Stomach (tissue), 9 donors: ENCODE data around the gene SYT6. TPM values are rescaled to one million over a fixed set of nuclear protein-coding genes. Genes with fewer than 3 reads are reported as not detected.

ENCODE experiments used
- DNase-seq, 2 donors: peaks; one replicate each; pipeline versions ENCODE4 v3.0.0 to v3.0.0-alpha.2; 2013 to 2019
- H3K27ac ChIP-seq, 5 donors: fragments of 200-600 bp in 4 of 5; sonication (generic) in 4 of 5; one replicate each; pipeline ENCODE4 v1.5.1; 2013 to 2019; ENCODE audit warnings: mild to moderate bottlenecking in 1 of 5, moderate library complexity in 1 of 5
- H3K27me3 ChIP-seq, 3 donors: fragments of 200-600 bp; sonication (generic); one replicate each; pipeline ENCODE4 v1.5.1; 2017 to 2019; ENCODE audit warnings: mixed run types in 1 of 3
- H3K36me3 ChIP-seq, 4 donors: fragments of 200-600 bp; sonication (generic); 1 replicate in 3 of 4; 2 replicates in 1 of 4; pipeline ENCODE4 v1.5.1; 2016 to 2019
- H3K4me1 ChIP-seq, 4 donors: fragments of 200-600 bp; sonication (generic); one replicate each; pipeline ENCODE4 v1.5.1; 2016 to 2019
- H3K4me3 ChIP-seq, 4 donors: fragments of 200-600 bp; sonication (generic) in 3 of 4; one replicate each; pipeline ENCODE4 v1.5.1; 2016 to 2019; ENCODE audit warnings: mild to moderate bottlenecking in 1 of 4
- H3K9me3 ChIP-seq, 4 donors: fragments of 200-600 bp; sonication (generic); one replicate each; pipeline ENCODE4 v1.5.1; 2016 to 2019
- CTCF ChIP-seq, 7 experiments: fragments of 450-650 bp in 4 of 7; fragments of 200-600 bp in 3 of 7; sonication (generic) in 3 of 7; IDR thresholded peaks; one replicate each; pipeline ENCODE4 v1.5.1; 2016 to 2019; ENCODE audit warnings: antibody characterized with exemption in 7 of 7, control low read depth in 2 of 7, mild to moderate bottlenecking in 1 of 7
- EP300 ChIP-seq: sonication (generic); formaldehyde crosslinking; IDR thresholded peaks from one replicate; pipeline ENCODE4 v1.6.1; 2017; ENCODE audit warnings: antibody characterized with exemption
- POLR2A ChIP-seq, 4 donors: fragments of 450-650 bp; IDR thresholded peaks; one replicate each; pipeline ENCODE4 v1.6.1; 2016; ENCODE audit warnings: antibody characterized with exemption in 4 of 4, control low read depth in 2 of 4, mild to moderate bottlenecking in 1 of 4, moderate library complexity in 1 of 4
- POLR2AphosphoS5 ChIP-seq, 3 donors: sonication (generic); formaldehyde crosslinking; IDR thresholded peaks; one replicate each; pipeline ENCODE4 v1.6.1; 2016; ENCODE audit warnings: antibody characterized with exemption in 3 of 3
- WGBS, 5 donors: extraction: QIAGEN DNeasy Blood & Tissue Kit in 3 of 5; methylation state at CpG; one replicate each; pipeline versions ENCODE4 v1.1.5 to v1.1.7; 2013 to 2018; 5-methylcytosine and 5-hydroxymethylcytosine counted together
- intact Hi-C: fragments of 100-400 bp; cut with DNase I; formaldehyde crosslinking; loops from one replicate; pipeline ENCODE4 v1.15.1; 2023; ENCODE audit warnings: low total_unique reads
- polyA plus RNA-seq, 3 donors: library from polyadenylated mRNA; stranded (reverse); fragments of 200-250 nt; gene quantifications; one replicate each; pipeline ENCODE4 v1.2.3, GENCODE V29; 2013
- total RNA-seq, 5 donors: library from RNA; depleted of rRNA; stranded (reverse); fragments of >200 nt; gene quantifications; one replicate each; pipeline versions ENCODE4 v1.1.0 to v1.2.3, GENCODE V29; 2014 to 2016
- donor health status: healthy with polysubstance abuse.
- donor health status: Bipolar disorder and iron deficiency.
- donor health status: healthy.

The SYT6 gene
- total and polyA plus RNA-seq, 8 donors = 0.18 to 86.6 (median 1.7) TPM; not detected in 4

GRCh38 chr1:114152089-114152507 lies 1.6 kb downstream of the SYT6 start:
- WGBS, 5 donors = 7 to 18% (median 10%) methylated on average over 6 to 20 of the region's 20 CpGs
- Histone ChIP-seq H3K36me3 (no peaks in the 10 kb centered on the region), H3K9me3 (no peaks in the 10 kb centered on the region), H3K27me3 (peaks cover 17 to 96% (median 62%) of the 10 kb centered on the region in 3 donors), H3K4me1 (peaks cover 24 to 33% (median 33%) of the 10 kb centered on the region in 4 donors), H3K4me3 (peak overlapping the region; percentile 42 to 57 (median 47)), H3K27ac (no peak overlapping the region)
- DNase-seq = no peak
- intact Hi-C loops = no loop called here
- no peak for TF ChIP-seq POLR2A (IDR thresholded peaks at IDR 0.05)
- TF ChIP-seq CTCF (IDR thresholded peaks at IDR 0.05) = no peak
- no peak for TF ChIP-seq EP300
- TF ChIP-seq POLR2AphosphoS5 (IDR thresholded peaks at IDR 0.05) = no peak

GRCh38 chr1:114150016-114150415 lies 3.7 kb downstream of the SYT6 start:
- TF ChIP-seq POLR2AphosphoS5 (IDR thresholded peaks at IDR 0.05) (no peak), POLR2A (IDR thresholded peaks at IDR 0.05) (no peak), EP300 (no peak), CTCF (IDR thresholded peaks at IDR 0.05) (no peak)
- intact Hi-C loops = no loop called here
- H3K27ac ChIP-seq = no peak overlapping the region
- WGBS, 5 donors = 68 to 80% (median 71%) methylated on average over 2 of the region's 2 CpGs
- peaks cover 24 to 33% (median 32%) of the 10 kb centered on the region in 4 donors for H3K4me1 ChIP-seq
- no peaks in the 10 kb centered on the region for H3K9me3 ChIP-seq
- H3K36me3 ChIP-seq = no peaks in the 10 kb centered on the region
- DNase-seq = no peak
- peaks cover 17 to 89% (median 45%) of the 10 kb centered on the region in 3 donors for H3K27me3 ChIP-seq
- H3K4me3 ChIP-seq = no peak overlapping the region

DNA sequence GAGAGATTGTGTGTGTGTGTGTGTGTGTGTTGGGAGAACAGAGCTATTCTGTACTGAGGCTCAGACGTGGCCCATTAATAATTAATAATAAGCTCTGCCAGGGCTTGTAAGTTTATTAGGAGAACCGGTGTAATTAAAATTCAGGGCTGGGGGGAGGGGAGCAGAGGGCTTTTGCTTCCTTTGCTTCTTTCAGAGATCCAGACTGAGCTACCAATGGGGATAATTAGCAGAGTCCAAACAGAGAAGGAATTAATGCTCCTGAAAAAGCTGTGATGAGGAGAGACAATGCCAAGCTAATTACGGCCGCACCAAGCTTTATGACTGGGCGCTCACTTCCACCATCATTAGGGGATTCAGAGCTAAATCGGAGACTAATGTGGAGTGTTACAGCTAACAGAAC lies 4.5 kb downstream of the SYT6 start:
- H3K4me1 ChIP-seq = peaks cover 22 to 24% (median 24%) of the 10 kb centered on the region in 4 donors
- intact Hi-C loops = no loop called here
- no peak for DNase-seq
- no peaks in the 10 kb centered on the region for H3K36me3 ChIP-seq
- TF ChIP-seq EP300 (no peak), POLR2AphosphoS5 (IDR thresholded peaks at IDR 0.05) (no peak), POLR2A (IDR thresholded peaks at IDR 0.05) (no peak), CTCF (IDR thresholded peaks at IDR 0.05) (no peak)
- no peak overlapping the region for H3K27ac ChIP-seq
- peaks cover 17 to 87% (median 37%) of the 10 kb centered on the region in 3 donors for H3K27me3 ChIP-seq
- H3K9me3 ChIP-seq = no peaks in the 10 kb centered on the region
- WGBS, 5 donors = 71 to 84% (median 77%) methylated on average over 6 of the region's 6 CpGs
- H3K4me3 ChIP-seq = no peak overlapping the region

- 70 to 83% (median 74%) methylated on average over 2 of the region's 2 CpGs for WGBS, 5 donors
- H3K9me3 ChIP-seq = no peaks in the 10 kb centered on the region
- no peak for TF ChIP-seq POLR2AphosphoS5 (IDR thresholded peaks at IDR 0.05)
- no peak for TF ChIP-seq POLR2A (IDR thresholded peaks at IDR 0.05)
- TF ChIP-seq EP300 = no peak
- TF ChIP-seq CTCF (IDR thresholded peaks at IDR 0.05) = no peak
- no peaks in the 10 kb centered on the region for H3K4me1 ChIP-seq
- no peak for DNase-seq
- intact Hi-C loops = no loop called here
- no peak overlapping the region for H3K27ac ChIP-seq
- no peak overlapping the region for H3K4me3 ChIP-seq
- peaks cover 0 to 53% (median 6%) of the 10 kb centered on the region in 3 donors for H3K27me3 ChIP-seq
- H3K36me3 ChIP-seq = no peaks in the 10 kb centered on the region
These were observed 8.0 kb downstream of the SYT6 start for GRCh38 chr1:114145504-114146151.
